ENCODE results near the gene OBSL1.
A peak's percentile ranks its signal among the peaks of the same experiment; 100 is the strongest.

The OBSL1 gene

GRCh38 chr2:219511547-219512325 lies 59.6 kb downstream of the OBSL1 start:
- peak in 2 of 14 donors; percentile 10 to 20 for DNase-seq

GRCh38 chr2:219510512-219511135 lies 60.7 kb downstream of the OBSL1 start:
- no peak for DNase-seq

GRCh38 chr2:219509780-219510511 lies 61.4 kb downstream of the OBSL1 start:
- DNase-seq: peak in 10 of 14 donors; percentile 19 to 60 (median 38)

- peak in 2 of 14 donors; percentile 20 to 60 for DNase-seq
Observed at GRCh38 chr2:219508971-219509779, 62.2 kb downstream of the OBSL1 start.

- no peak for DNase-seq
Observed at GRCh38 chr2:219508444-219508734, 63.0 kb downstream of the OBSL1 start.

- peak in 1 of 14 donors; percentile 67 for DNase-seq
Observed at GRCh38 chr2:219507581-219508443, 63.5 kb downstream of the OBSL1 start.

GRCh38 chr2:219506802-219507526 lies 64.4 kb downstream of the OBSL1 start:
- peak in 7 of 14 donors; percentile 10 to 93 (median 36) for DNase-seq

- DNase-seq: peak in 2 of 14 donors; percentile 36 to 61
Observed at GRCh38 chr2:219506153-219506801, 65.1 kb downstream of the OBSL1 start.

GRCh38 chr2:219505585-219505984 lies 65.8 kb downstream of the OBSL1 start:
- no peak for DNase-seq

GRCh38 chr2:219502618-219503017 lies 68.7 kb downstream of the OBSL1 start:
- no peak for DNase-seq

- no peak for DNase-seq
Observed at GRCh38 chr2:219501849-219502248, 69.5 kb downstream of the OBSL1 start.
